SK-N-SH (cell line): ENCODE data around the gene COL4A2.

Source experiments
- CTCF ChIP-seq: fragments of 200-600 bp; sonication (generic); IDR thresholded peaks from 2 replicates; pipeline ENCODE4 v1.6.1; 2017; ENCODE audit warnings: antibody characterized with exemption, mild to moderate bottlenecking, moderate library complexity
- RAD21 ChIP-seq: IDR thresholded peaks from 2 replicates; pipeline ENCODE4 v1.6.1; 2012; ENCODE audit warnings: mild to moderate bottlenecking, low read length
- SIN3A ChIP-seq: IDR thresholded peaks from 2 replicates; pipeline ENCODE4 v1.6.1; 2012; ENCODE audit warnings: low read depth, mild to moderate bottlenecking, low read length, moderate library complexity, borderline replicate concordance
- TF ChIP-seq, protein P1 (sequence below): fragments of 150-350 bp; IDR thresholded peaks from 2 replicates; pipeline ENCODE4 v1.6.1; 2017; ENCODE audit warnings: antibody characterized with exemption, low read length, low read depth, borderline replicate concordance
- TF ChIP-seq, protein P2 (sequence below): IDR thresholded peaks from 2 replicates; pipeline ENCODE4; 2012

DNA sequence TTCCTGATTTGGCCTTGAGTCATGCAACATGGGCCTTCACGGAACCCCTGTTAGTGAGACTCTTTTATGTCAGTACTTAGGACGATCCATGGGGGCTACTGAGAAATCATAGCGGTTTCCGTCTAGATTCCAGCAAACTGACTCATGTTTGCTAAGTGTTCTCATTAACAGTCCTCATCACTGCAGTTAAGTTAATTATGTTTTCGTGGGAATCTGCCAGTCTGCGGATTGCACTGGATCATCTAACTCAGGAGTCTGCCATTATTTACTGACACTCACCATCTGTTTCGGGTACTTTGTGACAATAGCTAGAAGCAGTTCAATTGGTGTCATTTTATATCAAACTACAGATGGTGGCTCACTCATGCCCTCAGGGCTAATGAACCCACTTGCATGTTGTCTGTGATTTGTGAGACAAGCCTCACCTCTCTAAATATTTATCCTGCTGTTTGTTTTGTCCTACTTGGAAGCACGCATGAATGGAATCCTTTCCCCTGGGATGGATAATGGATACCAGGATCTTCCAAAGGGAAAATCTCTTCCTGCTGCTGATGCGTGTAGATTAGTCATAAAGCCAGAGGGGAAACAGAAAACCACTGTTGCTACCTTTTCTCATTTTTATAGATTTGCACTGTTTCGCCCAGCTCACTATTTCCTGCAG lies 192.7 kb downstream of the COL4A2 start:
- TF ChIP-seq CTCF = no peak
- TF ChIP-seq SIN3A = no peak
- no peak for TF ChIP-seq RAD21
- TF ChIP-seq, protein P1, sequence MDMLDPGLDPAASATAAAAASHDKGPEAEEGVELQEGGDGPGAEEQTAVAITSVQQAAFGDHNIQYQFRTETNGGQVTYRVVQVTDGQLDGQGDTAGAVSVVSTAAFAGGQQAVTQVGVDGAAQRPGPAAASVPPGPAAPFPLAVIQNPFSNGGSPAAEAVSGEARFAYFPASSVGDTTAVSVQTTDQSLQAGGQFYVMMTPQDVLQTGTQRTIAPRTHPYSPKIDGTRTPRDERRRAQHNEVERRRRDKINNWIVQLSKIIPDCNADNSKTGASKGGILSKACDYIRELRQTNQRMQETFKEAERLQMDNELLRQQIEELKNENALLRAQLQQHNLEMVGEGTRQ = no peak
- TF ChIP-seq, protein P2, sequence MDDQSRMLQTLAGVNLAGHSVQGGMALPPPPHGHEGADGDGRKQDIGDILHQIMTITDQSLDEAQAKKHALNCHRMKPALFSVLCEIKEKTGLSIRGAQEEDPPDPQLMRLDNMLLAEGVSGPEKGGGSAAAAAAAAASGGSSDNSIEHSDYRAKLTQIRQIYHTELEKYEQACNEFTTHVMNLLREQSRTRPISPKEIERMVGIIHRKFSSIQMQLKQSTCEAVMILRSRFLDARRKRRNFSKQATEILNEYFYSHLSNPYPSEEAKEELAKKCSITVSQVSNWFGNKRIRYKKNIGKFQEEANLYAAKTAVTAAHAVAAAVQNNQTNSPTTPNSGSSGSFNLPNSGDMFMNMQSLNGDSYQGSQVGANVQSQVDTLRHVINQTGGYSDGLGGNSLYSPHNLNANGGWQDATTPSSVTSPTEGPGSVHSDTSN = no peak
